ENCODE data around the gene PACC1.
A peak's percentile ranks its signal among the peaks of the same experiment; 100 is the strongest.
"Not testable (repeated sequence)": the region's sequence is repeated elsewhere in the genome, so short reads cannot be mapped to it uniquely, and the experiment has no call there.

PACC1 gene

GRCh38 chr1:212402666-212403321 is 11.9 kb downstream of the PACC1 start:
- Mint-ChIP-seq H3K4me3 (no peak overlapping the region), H3K9me3 (no peaks in the 10 kb centered on the region), H3K36me3 (ENCODE audit: insufficient read depth) (peaks cover 5% of the 10 kb centered on the region), H3K27ac (ENCODE audit: low read depth) (no peak overlapping the region), H3K4me1 (peaks cover 10% of the 10 kb centered on the region), H3K27me3 (no peaks in the 10 kb centered on the region)
- DNase-seq (ENCODE audit: low spot score in 2 of 2) = no peak
- no peak for ATAC-seq (replicated peaks; ENCODE audit: extremely low read depth, poor library complexity, severe bottlenecking)

DNA sequence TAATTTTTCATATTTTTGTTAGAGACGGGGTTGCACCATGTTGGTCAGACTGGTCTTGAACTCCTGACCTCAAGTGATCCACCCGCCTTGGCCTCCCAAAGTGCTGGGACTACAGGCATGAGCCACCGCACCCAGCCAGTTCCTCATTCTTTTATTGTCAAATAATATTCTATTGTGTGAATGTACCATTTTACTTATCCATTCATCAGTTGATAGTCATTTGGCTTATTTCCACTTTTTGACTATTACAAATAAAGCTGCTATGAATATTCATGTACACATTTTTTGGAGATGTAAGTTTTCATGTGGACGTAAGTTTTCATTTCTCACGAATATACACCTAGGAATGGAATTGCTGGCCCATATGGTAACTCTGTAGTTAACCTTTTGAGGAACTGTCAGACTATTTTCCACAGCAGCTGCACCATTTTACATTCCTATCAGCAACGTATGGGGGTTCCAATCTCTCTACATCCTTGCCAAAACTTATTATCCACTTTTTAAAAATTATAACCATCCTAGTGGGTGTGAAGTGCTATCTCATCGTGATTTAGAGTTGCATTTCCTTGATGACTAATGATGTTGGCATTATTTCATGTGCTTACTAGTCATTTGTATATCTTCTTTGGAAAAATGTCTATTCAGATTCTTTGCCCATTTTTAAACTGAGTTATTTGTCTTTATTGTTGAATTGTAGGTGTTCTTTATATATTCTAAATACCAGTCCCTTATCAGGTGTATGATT is 12.7 kb downstream of the PACC1 start:
- DNase-seq (ENCODE audit: low spot score in 2 of 2) = no peak
- Mint-ChIP-seq H3K27me3 (no peaks in the 10 kb centered on the region), H3K36me3 (ENCODE audit: insufficient read depth) (peaks cover 5% of the 10 kb centered on the region), H3K4me1 (peaks cover 10% of the 10 kb centered on the region), H3K4me3 (no peak overlapping the region), H3K27ac (ENCODE audit: low read depth) (no peak overlapping the region), H3K9me3 (no peaks in the 10 kb centered on the region)
- no peak for ATAC-seq (replicated peaks; ENCODE audit: extremely low read depth, poor library complexity, severe bottlenecking)

GRCh38 chr1:212401042-212401441 is 13.6 kb downstream of the PACC1 start:
- no peak overlapping the region for H3K27ac Mint-ChIP-seq (ENCODE audit: low read depth)
- H3K36me3 Mint-ChIP-seq (ENCODE audit: insufficient read depth) = peaks cover 5% of the 10 kb centered on the region
- H3K27me3 Mint-ChIP-seq = no peaks in the 10 kb centered on the region
- H3K4me3 Mint-ChIP-seq = no peak overlapping the region
- H3K4me1 Mint-ChIP-seq = peaks cover 10% of the 10 kb centered on the region
- H3K9me3 Mint-ChIP-seq = no peaks in the 10 kb centered on the region
- no peak for ATAC-seq (replicated peaks; ENCODE audit: extremely low read depth, poor library complexity, severe bottlenecking)
- DNase-seq (ENCODE audit: low spot score in 2 of 2) = no peak

DNA sequence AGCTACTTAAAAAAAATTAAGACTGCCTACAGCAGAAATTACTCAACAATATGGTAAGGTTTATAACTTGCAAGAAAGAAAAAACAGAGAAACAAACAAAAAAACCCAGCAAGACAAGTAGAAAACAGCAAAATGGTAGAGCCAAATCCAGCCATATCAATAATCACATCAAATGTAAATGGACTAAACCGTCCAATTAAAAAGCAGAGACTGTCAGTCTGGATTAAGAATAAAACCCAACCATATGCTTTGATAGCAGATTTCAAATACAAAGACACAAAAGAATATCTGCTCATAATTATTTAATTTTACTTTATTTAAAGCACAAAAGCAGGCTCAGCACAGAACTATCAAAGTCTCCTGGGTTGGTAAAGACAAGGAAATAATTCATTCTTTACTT is 17.5 kb downstream of the PACC1 start:
- no peak overlapping the region for H3K4me3 Mint-ChIP-seq
- H3K9me3 Mint-ChIP-seq = no peaks in the 10 kb centered on the region
- H3K27ac Mint-ChIP-seq (ENCODE audit: low read depth) = no peak overlapping the region
- H3K36me3 Mint-ChIP-seq (ENCODE audit: insufficient read depth) = peaks cover 2% of the 10 kb centered on the region
- no peaks in the 10 kb centered on the region for H3K27me3 Mint-ChIP-seq
- DNase-seq (ENCODE audit: low spot score in 2 of 2) = no peak
- H3K4me1 Mint-ChIP-seq = peaks cover 9% of the 10 kb centered on the region
- no peak for ATAC-seq (replicated peaks; ENCODE audit: extremely low read depth, poor library complexity, severe bottlenecking)

DNA sequence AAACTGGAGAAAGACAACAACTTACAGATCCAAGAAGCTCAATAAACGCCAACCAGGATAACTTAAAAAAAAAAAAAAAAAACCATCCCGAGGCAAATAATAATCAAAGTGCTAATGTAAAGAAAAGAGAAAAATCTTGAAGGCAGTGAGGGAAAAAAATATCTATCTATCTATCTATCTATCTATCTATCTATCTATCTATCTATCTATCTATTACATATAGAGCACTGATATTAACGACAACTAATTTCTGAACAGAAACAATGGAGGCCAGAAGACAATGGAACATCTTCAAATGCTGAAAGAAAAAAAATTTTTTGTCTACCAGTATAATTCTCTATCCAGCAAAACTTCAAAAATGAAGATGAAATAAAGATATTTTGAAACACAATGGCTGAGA is 18.0 kb downstream of the PACC1 start:
- Mint-ChIP-seq H3K36me3 (ENCODE audit: insufficient read depth) (peaks cover 2% of the 10 kb centered on the region), H3K4me1 (peaks cover 11% of the 10 kb centered on the region), H3K4me3 (no peak overlapping the region), H3K27me3 (no peaks in the 10 kb centered on the region), H3K27ac (ENCODE audit: low read depth) (no peak overlapping the region), H3K9me3 (no peaks in the 10 kb centered on the region)
- no peak for ATAC-seq (replicated peaks; ENCODE audit: extremely low read depth, poor library complexity, severe bottlenecking)
- no peak for DNase-seq (ENCODE audit: low spot score in 2 of 2)

DNA sequence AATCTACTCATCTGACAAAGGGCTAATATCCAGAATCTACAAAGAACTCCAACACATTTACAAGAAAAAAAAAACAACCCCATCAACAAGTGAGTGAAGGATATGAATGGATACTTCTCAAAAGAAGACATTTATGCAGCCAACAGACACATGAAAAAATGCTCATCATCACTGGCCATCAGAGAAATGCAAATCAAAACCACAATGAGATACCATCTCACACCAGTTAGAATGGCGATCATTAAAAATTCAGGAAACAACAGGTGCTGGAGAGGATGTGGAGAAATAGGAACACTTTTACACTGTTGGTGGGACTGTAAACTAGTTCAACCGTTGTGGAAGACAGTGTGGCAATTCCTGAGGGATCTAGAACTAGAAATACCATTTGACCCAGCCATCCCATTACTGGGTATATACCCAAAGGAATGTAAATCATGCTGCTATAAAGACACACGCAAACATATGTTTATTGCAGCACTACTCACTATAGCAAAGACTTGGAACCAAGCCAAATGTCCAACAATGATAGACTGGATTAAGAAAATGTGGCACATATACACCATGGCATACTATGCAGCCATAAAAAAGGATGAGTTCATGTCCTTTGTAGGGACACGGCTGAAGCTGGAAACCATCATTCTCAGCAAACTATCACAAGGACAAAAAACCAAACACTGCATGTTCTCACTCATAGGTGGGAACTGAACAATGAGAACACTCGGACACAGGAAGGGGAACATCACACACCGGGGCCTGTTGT is 18.8 kb downstream of the PACC1 start:
- peaks cover 14% of the 10 kb centered on the region for H3K4me1 Mint-ChIP-seq
- H3K36me3 Mint-ChIP-seq (ENCODE audit: insufficient read depth); ATAC-seq (replicated peaks; ENCODE audit: extremely low read depth, poor library complexity, severe bottlenecking); H3K27me3 Mint-ChIP-seq; H3K9me3 Mint-ChIP-seq; H3K27ac Mint-ChIP-seq (ENCODE audit: low read depth); H3K4me3 Mint-ChIP-seq; DNase-seq (ENCODE audit: low spot score in 2 of 2): not testable (repeated sequence)

- Mint-ChIP-seq H3K36me3 (ENCODE audit: insufficient read depth) (peaks cover 9% of the 10 kb centered on the region), H3K27ac (ENCODE audit: low read depth) (no peak overlapping the region)
Measured at GRCh38 chr1:212388985-212389716, 25.5 kb downstream of the PACC1 start.

GRCh38 chr1:212386029-212386428 is 28.7 kb downstream of the PACC1 start:
- Mint-ChIP-seq H3K4me1 (peaks cover 23% of the 10 kb centered on the region), H3K27ac (ENCODE audit: low read depth) (peak overlapping the region; percentile 71), H3K36me3 (ENCODE audit: insufficient read depth) (peaks cover 10% of the 10 kb centered on the region), H3K4me3 (no peak overlapping the region), H3K9me3 (peaks cover 6% of the 10 kb centered on the region), H3K27me3 (no peaks in the 10 kb centered on the region)
- ATAC-seq (replicated peaks; ENCODE audit: extremely low read depth, poor library complexity, severe bottlenecking) = no peak
- no peak for DNase-seq (ENCODE audit: low spot score in 2 of 2)

More at GRCh38 chr1:212388985-212389716, 25.5 kb downstream of the PACC1 start:
- no peak for DNase-seq (ENCODE audit: low spot score in 2 of 2)
- peaks cover 6% of the 10 kb centered on the region for H3K9me3 Mint-ChIP-seq
- no peak for ATAC-seq (replicated peaks; ENCODE audit: extremely low read depth, poor library complexity, severe bottlenecking)
- no peak overlapping the region for H3K4me3 Mint-ChIP-seq
- H3K27me3 Mint-ChIP-seq = no peaks in the 10 kb centered on the region
- H3K4me1 Mint-ChIP-seq = peaks cover 37% of the 10 kb centered on the region

DNA sequence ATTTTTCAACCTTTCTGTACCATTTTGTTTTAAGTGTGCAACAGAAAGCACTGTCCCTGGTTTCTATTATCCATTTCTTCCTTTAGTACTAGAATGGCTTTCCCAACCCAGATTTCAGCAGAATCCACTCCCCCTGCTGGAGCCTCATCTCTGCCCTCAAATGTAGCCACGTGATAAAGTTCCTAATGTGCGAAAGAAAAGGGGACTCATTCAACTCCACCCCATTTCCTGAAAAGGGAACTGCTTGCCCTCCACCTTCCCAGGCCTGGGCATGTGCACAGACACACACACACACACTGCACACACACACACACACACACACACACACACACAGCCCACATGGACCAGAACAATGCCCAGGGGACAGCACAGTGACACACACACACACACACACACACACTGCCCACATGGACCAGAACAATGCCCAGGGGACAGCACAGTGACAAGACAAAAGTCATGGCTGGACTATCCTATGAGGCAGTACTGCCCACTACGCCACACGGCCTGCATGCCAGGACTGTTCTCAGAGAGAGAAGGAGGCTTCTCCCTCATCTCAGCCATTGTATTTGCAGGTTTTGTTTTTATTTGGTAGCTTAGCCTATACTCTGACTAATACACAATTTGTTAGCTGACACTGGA is 33.2 kb downstream of the PACC1 start:
- DNase-seq (ENCODE audit: low spot score in 2 of 2) (no peak), ATAC-seq (replicated peaks; ENCODE audit: extremely low read depth, poor library complexity, severe bottlenecking) (no peak)
- no peak overlapping the region for H3K4me3 Mint-ChIP-seq
- H3K4me1 Mint-ChIP-seq = peaks cover 11% of the 10 kb centered on the region
- no peaks in the 10 kb centered on the region for H3K9me3 Mint-ChIP-seq
- peaks cover 20% of the 10 kb centered on the region for H3K36me3 Mint-ChIP-seq (ENCODE audit: insufficient read depth)
- H3K27me3 Mint-ChIP-seq = no peaks in the 10 kb centered on the region
- H3K27ac Mint-ChIP-seq (ENCODE audit: low read depth) = no peak overlapping the region

- DNase-seq (ENCODE audit: low spot score in 2 of 2) (no peak), ATAC-seq (replicated peaks; ENCODE audit: extremely low read depth, poor library complexity, severe bottlenecking) (no peak)
- no peaks in the 10 kb centered on the region for H3K4me1 Mint-ChIP-seq
- peaks cover 18% of the 10 kb centered on the region for H3K36me3 Mint-ChIP-seq (ENCODE audit: insufficient read depth)
- no peak overlapping the region for H3K27ac Mint-ChIP-seq (ENCODE audit: low read depth)
- no peaks in the 10 kb centered on the region for H3K27me3 Mint-ChIP-seq
- no peak overlapping the region for H3K4me3 Mint-ChIP-seq
- H3K9me3 Mint-ChIP-seq = no peaks in the 10 kb centered on the region
Measured at GRCh38 chr1:212379366-212379765, 35.3 kb downstream of the PACC1 start.

GRCh38 chr1:212377644-212378043 is 37.0 kb downstream of the PACC1 start:
- peaks cover 22% of the 10 kb centered on the region for H3K36me3 Mint-ChIP-seq (ENCODE audit: insufficient read depth)
- DNase-seq (ENCODE audit: low spot score in 2 of 2) = no peak
- no peaks in the 10 kb centered on the region for H3K4me1 Mint-ChIP-seq
- ATAC-seq (replicated peaks; ENCODE audit: extremely low read depth, poor library complexity, severe bottlenecking) = no peak
- H3K27me3 Mint-ChIP-seq = no peaks in the 10 kb centered on the region
- no peak overlapping the region for H3K4me3 Mint-ChIP-seq
- no peaks in the 10 kb centered on the region for H3K9me3 Mint-ChIP-seq
- no peak overlapping the region for H3K27ac Mint-ChIP-seq (ENCODE audit: low read depth)

GRCh38 chr1:212375986-212376385 is 38.7 kb downstream of the PACC1 start:
- Mint-ChIP-seq H3K27me3 (no peaks in the 10 kb centered on the region), H3K36me3 (ENCODE audit: insufficient read depth) (peaks cover 26% of the 10 kb centered on the region), H3K4me3 (no peak overlapping the region), H3K27ac (ENCODE audit: low read depth) (no peak overlapping the region), H3K9me3 (no peaks in the 10 kb centered on the region), H3K4me1 (no peaks in the 10 kb centered on the region)
- no peak for DNase-seq (ENCODE audit: low spot score in 2 of 2)
- no peak for ATAC-seq (replicated peaks; ENCODE audit: extremely low read depth, poor library complexity, severe bottlenecking)
